Stimulated activated naive CD8-positive, alpha-beta T cell treated with anti-CD3 and anti-CD28 coated beads, Interleukin-15, Interleukin-2, amounts not matched to agents 100 U/mL and 50 U/mL, for 24 hours (primary cell): ENCODE data around the gene FMN1.

Experiments
- ATAC-seq: fragments of 150-1000 bp; cut with Tn5 transposase; one replicate; pipeline ENCODE4 v1.10.0; 2021
- DNase-seq: peaks from one replicate; pipeline ENCODE4 v3.0.0; 2021

FMN1 gene, protein sequence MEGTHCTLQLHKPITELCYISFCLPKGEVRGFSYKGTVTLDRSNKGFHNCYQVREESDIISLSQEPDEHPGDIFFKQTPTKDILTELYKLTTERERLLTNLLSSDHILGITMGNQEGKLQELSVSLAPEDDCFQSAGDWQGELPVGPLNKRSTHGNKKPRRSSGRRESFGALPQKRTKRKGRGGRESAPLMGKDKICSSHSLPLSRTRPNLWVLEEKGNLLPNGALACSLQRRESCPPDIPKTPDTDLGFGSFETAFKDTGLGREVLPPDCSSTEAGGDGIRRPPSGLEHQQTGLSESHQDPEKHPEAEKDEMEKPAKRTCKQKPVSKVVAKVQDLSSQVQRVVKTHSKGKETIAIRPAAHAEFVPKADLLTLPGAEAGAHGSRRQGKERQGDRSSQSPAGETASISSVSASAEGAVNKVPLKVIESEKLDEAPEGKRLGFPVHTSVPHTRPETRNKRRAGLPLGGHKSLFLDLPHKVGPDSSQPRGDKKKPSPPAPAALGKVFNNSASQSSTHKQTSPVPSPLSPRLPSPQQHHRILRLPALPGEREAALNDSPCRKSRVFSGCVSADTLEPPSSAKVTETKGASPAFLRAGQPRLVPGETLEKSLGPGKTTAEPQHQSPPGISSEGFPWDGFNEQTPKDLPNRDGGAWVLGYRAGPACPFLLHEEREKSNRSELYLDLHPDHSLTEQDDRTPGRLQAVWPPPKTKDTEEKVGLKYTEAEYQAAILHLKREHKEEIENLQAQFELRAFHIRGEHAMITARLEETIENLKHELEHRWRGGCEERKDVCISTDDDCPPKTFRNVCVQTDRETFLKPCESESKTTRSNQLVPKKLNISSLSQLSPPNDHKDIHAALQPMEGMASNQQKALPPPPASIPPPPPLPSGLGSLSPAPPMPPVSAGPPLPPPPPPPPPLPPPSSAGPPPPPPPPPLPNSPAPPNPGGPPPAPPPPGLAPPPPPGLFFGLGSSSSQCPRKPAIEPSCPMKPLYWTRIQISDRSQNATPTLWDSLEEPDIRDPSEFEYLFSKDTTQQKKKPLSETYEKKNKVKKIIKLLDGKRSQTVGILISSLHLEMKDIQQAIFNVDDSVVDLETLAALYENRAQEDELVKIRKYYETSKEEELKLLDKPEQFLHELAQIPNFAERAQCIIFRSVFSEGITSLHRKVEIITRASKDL (N-terminal part only)

DNA sequence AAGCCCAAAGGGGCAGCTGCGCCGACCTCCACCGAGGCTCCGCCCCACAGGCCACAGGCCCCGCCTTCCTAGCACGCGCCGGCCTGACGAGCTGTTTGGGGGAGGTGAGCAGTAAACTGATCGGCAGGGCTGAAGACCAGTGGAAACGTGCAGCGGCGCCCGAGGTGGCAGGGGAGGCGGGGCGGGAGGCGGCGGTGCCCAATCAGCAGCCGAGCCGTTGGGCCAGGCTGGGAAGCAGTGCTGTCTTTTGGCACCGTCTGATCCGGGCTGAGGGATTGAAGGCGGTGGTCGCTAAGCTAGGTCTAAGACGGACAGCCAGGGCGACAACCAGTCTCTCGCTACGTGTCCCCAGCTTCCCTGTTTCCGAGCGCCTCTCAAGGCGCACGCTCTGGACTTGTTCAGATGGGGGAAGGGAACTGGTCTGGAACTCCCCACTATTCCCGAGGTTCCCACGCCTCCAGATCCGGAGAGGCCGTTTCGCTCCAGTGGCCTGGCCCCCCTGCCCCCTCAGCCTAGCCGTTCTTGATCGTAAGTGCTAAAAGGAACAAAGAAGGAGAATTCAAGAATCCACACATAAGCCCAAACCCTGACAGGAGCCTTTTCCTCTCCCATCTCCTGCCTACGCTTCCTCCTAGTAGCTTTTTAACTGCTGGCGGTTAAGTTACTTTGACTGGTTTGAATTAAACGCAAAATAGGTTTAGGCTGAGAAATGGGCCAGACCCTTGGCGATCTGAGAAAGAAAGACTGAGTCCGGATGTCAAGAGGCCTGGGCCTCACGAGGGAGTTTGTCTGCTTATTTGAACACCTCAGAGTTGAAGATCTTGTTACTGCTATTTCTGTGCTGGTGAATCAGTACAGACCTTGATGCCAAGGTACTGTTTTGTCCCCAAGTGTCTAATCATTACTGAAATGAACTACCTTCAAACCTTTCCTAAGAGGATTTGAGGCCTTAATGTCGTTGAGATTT lies at the start of gene FMN1:
TSS of gene FMN1 (minus strand) at position 11 of the 967 bp plus-strand sequence. CDS start 39,800 bp downstream, outside the sequence.
- ATAC-seq = peak; percentile 99
- peak; percentile 90 for DNase-seq

DNA sequence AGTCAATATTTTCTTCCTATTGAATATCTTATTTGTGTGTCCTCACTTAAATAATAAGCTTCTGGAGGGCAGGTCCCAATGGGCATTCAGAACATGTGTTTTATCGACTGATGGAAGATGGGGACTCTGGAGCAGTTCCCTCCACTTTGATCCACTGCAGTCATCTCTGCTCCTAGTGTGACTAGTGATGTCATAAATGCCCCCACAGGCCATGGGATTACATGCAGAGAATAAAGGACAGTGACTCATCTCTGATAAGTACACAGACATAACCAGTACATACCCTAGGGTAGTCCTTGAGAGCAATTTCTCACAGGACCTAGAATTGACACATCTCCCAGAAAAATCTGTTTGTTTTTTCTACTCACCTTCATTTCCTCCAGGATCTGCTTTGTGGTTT lies 49.4 kb upstream of the FMN1 start:
- peak; percentile 47 for ATAC-seq

DNA sequence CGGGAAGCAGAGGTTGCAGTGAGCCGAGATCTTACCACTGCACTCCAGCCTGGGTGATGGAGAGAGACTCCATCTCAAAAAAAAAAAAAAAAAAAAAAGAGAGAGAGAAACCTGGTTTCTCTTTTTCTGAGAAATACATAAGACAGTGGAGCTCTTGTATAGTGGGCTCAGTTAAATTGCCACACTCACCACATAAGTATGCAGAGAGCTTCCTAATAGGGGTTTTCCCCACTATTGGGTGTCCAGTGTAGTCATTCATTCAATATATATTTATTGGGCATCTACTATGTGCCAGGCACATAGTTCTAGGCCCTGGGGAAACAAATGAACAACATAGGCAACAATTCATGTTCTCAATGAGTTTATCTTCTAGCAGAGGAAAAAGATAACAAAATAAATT lies 48.9 kb upstream of the FMN1 start:
- ATAC-seq = no peak
- no peak for DNase-seq

More for the DNA sequence above, 49.4 kb upstream of the FMN1 start:
- DNase-seq = no peak

DNA sequence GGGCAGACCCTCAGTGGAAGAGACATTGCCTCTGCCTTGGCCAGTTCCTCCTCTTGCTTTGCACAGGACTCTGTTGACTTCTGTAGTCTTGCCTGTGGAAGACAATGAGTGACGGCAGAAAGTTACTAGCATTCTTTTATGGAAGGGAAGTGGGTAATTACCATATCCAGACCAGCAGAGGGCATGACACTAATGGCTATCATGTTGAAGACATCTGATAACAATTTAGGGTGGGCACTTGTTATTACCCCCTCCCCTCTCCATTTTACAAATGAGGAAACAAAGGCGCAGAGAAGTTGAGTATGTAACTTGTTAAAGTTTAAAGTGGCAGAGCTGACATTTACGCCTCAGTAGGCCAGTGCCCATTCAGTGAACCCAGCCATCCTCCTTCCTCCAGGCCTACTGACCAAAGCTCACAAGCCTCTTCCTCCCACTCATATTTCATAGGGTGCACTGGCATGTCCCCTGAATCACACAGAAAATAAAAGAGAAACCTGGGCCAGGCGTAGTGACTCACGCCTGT lies 48.2 kb upstream of the FMN1 start:
- DNase-seq (no peak), ATAC-seq (no peak)

DNA sequence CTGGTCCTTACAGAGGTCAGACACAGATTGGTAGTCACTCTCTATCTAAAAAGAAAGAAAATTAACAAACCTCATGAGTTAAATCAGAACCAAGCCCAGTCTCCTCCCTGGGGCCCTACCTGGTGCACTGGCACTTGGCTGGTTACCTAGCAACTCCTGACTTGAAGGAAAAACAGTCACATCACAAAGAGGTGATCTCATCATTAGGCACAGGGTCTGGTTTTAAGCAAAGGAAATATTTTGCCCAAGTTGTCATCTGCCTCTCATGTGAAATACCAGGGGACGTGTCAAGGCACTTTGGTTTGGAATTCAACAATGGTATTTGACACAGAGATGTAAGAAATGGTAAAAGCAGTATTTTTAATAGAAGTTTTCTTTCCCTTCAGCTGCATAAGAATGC lies 47.7 kb upstream of the FMN1 start:
- DNase-seq = peak; percentile 18
- peak; percentile 86 for ATAC-seq

DNA sequence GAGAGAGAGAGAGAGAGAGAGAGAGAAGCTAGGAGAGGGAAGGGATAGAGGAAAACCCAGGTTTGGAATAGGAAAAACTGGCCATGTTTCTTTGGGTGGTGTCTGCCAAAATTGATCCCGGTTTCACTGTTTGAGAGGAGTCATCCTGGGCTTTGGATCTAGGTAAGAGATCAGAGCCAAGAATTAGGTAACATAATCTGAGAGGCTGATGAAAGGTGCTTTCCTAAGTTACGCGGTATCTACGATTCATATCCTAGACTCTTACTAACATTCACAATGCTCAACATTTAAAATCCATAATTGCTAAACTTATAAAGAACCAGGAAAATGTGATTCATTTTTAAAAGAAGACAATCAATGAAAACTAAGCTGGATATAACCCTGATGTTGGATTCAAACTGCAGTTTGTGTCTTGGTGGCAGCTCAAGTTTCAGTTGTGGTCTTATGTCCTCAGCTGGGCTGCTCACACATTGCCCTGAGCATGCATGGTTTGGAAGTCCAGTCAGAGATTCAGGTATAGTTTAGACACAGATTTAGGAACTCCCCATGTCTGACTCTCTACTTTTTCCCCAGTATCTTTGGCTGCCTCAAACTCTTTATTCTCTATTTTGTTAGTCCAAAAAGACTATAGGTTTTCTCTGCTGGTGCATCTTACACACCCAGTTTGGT lies 42.5 kb upstream of the FMN1 start:
- DNase-seq = no peak
- ATAC-seq = no peak

DNA sequence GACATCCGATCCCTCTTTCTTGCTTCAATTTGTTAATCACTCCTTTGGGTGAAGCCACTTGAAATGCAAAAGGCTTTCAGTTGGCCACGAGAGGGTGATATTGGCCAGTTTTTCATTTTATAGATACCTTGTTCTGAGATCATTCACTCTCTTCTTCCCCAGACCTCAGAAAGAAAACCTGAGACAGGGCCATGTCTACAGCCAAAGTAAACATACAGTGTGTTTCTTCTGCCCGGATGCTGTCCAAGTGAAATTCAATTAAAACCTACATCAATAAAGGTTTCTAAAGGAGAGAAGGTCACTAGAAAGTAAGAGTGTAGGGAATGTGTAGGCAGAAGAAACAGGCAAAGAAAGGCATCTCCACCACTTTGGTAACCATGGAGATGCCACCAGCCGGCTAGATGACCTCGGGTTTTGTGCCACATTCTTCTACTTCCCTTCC lies 39.5 kb upstream of the FMN1 start:
- ATAC-seq = no peak

DNA sequence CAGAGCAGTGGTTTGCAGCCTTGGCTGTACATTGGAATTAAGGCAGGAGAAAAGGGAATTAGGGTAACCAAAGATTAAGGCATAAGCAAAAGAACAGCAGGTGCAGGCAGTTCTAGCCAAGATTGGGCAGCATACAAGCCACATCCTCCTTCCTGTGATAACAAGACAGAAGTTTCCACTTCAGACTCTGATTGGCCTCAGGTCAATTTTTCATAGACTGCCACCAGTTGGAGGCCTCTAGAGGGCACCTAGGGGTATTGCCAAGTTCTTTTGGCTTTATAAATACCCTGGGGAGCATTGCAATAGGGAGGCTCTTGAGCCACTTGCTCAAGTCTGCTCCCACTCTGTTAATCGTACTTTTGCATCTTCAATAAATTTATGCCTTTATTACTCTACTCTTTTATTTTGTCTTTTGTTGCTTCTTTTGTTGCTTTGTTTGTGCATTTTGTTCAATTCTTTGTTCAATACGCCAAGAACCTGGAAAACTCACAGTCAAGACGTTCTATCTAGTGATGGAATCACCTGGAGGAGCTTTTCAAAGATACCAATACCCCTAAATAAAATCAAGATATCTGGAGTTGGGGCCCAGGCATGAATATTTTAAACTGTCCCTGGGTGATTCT lies 32.2 kb upstream of the FMN1 start:
- ATAC-seq = peak; percentile 87
- peak; percentile 61 for DNase-seq

More for the DNA sequence above, 39.5 kb upstream of the FMN1 start:
- DNase-seq = no peak

DNA sequence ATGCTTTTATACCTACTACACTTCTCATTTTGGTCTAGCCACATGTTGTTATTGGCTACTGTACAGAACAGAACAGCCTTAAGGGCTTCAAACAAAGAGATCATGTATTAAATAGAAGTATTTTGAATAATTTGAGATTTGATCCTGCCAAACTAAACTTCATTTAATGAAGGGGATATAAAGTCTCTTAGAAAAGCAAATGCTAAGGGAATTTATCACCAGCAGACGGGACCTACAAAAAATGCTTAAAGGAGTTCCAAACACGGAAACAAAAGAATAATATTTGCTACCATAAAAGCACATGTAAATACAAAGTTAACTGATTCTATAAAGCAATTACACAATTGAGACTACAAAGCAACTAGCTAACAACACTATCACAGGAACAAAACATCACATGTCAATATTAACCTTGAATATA lies 23.6 kb upstream of the FMN1 start:
- DNase-seq (no peak), ATAC-seq (no peak)

DNA sequence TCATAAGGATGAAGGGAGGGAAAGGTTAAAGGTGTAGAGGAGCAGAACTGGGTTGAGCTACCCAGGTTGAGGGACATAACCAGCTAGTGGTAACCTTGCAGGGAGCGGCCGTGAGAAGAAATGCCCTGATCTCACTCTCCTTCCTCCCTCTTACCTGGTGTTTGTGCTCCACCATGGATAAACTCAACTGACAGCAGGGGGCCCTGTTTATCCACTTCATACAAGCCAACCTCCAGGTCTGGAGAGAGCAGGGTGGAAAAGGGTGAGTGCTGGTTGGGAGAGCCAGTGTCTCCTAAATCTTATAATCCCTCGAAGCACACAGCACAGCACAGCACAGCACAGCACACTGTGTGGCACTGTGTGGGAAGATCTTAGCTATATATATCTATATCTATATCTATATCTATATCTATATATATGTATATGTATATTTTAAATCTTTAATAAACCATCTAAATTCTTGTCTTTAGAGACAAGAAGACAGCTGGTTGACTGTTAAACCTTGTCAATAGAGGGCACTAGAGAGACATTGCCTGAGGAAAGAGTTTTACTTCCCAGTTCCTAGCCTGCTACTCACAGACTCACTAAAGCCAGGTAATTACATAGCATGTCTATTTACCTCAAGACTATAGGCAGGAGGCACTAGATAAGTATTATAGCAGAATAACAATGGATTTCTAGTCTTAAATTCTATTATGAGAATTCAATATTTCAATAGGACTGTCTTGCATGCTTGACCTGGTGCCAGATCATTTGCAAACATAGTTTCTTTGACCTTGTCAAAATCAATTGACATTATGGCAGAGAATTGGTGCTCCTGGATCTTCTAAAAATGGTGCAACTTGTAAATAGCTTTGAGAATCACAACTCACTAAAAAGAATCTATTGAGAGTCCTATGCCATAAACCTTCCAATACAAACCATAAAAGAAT lies 21.7 kb upstream of the FMN1 start:
- DNase-seq (no peak), ATAC-seq (no peak)

DNA sequence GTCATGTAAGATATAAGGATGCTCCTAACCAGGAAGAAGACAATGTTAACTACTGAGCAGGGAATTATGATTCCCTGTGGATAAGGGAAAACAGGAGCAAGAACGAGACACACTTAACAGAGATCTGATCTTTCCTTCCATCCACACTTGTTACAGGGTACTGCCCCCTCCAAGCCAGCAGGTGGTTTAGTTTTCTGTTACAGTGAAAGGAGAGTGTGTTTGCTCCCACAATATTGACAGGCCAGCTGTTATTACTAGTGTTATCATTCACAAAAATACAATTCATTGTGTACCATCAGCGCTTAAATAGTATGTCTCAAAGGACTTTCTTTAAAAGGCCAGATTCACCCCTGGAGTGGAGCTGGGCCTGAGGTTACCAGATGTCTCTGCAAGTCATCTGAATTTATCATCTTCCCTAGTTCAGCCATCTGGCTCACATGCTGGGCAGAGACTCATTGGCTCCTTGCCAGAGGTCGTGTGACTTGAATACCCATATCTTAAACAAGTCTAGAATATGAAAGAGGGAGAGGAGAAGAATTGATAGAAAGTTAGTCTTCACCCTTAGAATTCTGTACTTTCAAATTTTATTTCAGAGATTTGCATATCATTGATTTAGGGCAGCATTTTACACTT lies 16.8 kb upstream of the FMN1 start:
- no peak for ATAC-seq
- DNase-seq = no peak

DNA sequence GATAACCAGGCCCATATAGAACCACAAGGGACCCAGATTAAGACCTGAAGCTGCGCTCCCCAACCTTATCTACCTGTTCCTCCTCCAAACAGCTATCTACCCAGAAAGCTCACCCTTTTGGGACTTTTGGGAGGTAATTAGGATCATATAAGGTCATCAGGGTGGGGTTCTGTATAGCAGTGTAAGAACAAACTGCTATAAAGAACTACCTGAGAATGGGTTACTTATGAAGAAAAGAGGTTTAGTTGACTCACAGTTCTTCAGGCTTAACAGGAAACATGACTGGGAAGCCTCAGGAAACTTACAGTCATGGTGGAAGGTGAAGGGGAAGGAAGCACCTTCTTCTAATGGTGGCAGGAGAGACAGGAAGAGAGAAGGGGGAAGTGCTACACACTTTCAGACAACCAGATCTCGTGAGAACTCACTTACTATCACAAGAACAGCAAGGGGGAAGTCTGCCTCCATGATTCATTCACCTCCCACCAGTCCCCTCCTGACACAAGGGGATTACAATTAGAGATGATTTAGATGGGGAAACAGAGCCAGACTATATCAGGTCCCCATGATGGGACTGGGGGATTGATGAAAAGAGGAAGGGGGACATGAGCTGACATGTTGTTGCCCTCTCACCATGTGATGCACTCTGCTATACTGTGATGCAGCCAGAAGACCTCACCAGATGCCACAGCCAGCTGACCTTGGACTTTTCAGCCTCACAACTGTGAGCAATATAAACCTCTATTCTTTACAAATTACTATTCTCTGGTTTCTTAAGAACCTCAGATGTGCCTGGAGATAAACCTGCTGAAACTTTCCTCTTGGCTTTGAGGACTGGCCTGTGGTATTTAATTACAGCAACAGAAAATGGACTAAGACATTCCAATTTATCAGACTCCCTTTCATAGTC lies 15.3 kb upstream of the FMN1 start:
- ATAC-seq (peak; percentile 59), DNase-seq (no peak)

DNA sequence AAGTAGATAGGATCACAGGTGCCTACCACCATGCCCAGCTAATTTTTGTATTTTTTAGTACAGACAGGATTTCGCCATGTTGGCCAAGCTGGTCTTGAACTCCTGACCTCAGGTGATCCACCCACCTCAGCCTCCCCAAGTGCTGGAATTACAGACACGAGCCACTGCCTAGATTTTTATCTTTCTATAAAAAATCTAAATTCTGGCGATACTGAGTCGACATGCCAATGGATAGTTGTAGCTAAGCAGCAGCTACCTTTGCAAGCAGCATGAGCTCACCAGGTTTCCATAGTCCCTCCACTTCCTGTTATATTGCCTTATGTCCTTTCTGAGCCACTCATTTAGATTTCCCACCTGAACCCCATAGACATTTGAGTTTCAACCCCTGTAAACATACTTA lies 13.1 kb upstream of the FMN1 start:
- no peak for DNase-seq
- no peak for ATAC-seq

DNA sequence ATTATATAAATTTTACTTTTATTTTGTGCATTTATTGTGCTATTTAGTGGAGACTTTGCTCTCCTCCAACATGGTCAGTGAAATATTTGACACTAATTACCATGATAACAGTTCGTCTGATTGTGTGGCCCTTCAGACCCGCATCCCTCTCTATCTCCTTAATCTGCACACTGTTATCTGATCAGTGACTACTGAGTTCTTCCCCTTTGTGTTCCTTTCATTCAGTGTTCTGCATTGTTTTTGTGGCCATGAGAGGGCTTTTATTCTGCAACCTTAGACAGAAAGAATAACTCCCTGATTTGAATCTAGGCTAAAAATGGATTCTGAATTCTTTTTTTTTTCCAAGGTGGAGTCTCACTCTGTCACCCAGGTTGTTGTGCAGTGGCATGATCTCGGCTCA lies 11.9 kb upstream of the FMN1 start:
- DNase-seq (no peak), ATAC-seq (no peak)

DNA sequence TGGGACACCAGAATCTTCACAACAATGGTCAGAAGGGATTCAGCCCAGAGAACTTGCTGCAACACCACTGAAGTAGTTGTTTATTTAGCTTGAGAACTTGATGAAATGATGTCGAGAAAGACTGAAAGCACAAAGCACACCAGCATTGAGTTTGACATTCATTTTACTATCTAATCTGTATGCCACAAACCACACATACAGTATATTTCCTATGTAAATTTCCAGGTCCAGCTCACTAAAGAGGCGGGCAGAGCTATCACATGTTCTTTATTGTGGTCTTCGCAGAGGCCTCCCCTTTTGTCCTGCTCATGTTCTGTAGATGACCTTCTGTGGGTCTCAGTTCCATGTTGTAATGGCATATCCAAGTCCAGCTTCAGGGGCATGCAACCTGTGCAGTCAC lies 10.4 kb upstream of the FMN1 start:
- ATAC-seq (no peak), DNase-seq (no peak)

DNA sequence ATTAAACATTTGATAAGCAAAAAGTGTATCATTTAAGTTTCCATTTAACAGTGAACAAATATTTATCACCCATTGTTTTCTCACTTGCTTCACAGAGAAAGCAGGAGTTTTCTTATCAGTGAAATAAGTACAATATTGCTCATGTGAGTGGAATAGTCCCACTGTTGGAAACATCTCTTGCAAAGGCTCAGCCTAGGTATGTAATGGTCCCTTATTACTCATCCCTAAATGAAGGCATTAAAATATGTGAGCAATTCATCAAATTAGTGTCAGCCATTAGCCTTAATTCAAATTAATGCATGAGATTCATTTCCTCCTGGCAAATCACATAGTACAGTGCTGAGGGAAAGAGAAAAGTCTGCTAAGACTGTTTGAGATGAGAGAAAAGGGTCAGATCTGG lies 9.6 kb upstream of the FMN1 start:
- DNase-seq (no peak), ATAC-seq (no peak)
